Renal cortical epithelial cell (primary cell): ENCODE results near the gene B4GALNT1. TPM values are rescaled to one million over a fixed set of nuclear protein-coding genes. Genes with fewer than 3 reads are reported as not detected.
"Not testable (repeated sequence)": the region's sequence is repeated elsewhere in the genome, so short reads cannot be mapped to it uniquely, and the experiment has no call there.

Source experiments
- DNase-seq: peaks from one replicate; pipeline ENCODE4 v3.0.0-alpha.2; 2011; ENCODE audit warnings: low read depth
- total RNA-seq: library from RNA; depleted of rRNA; stranded (reverse); fragments of >200 nt; gene quantifications from 2 replicates; pipeline ENCODE4 v1.2.3, GENCODE V29; 2014

Gene B4GALNT1
- total RNA-seq, 1 donor from 2014 or later = 0.20 TPM

GRCh38 chr12:57609101-57609780, 23.8 kb downstream of the B4GALNT1 start:
- DNase-seq = no peak

GRCh38 chr12:57607958-57608663, 24.9 kb downstream of the B4GALNT1 start:
- DNase-seq = no peak

- no peak for DNase-seq
Observed at GRCh38 chr12:57606821-57607220, 26.2 kb downstream of the B4GALNT1 start.

- DNase-seq = no peak
Observed at GRCh38 chr12:57606399-57606798, 26.6 kb downstream of the B4GALNT1 start.

GRCh38 chr12:57605811-57606311, 27.1 kb downstream of the B4GALNT1 start:
- no peak for DNase-seq

GRCh38 chr12:57604992-57605810, 27.8 kb downstream of the B4GALNT1 start:
- DNase-seq = no peak

- DNase-seq = no peak
Observed at GRCh38 chr12:57604454-57604991, 28.5 kb downstream of the B4GALNT1 start, which contains the start of gene DTX3. TSS of gene DTX3 (plus strand) at chr12:57604824. CDS start at chr12:57606518, 1,694 bp downstream.

- DNase-seq = peak; percentile 61
Observed at GRCh38 chr12:57603815-57604453, 29.1 kb downstream of the B4GALNT1 start.

GRCh38 chr12:57603324-57603723, 29.7 kb downstream of the B4GALNT1 start:
- no peak for DNase-seq

- DNase-seq = no peak
Observed at GRCh38 chr12:57602544-57602943, 30.5 kb downstream of the B4GALNT1 start.

- DNase-seq = no peak
Observed at GRCh38 chr12:57600395-57600794, 32.6 kb downstream of the B4GALNT1 start.

- no peak for DNase-seq
Observed at GRCh38 chr12:57593187-57593586, 39.8 kb downstream of the B4GALNT1 start.

GRCh38 chr12:57592551-57593165, 40.3 kb downstream of the B4GALNT1 start:
- peak; percentile 11 for DNase-seq

GRCh38 chr12:57591782-57592325, 41.1 kb downstream of the B4GALNT1 start:
- DNase-seq = no peak

- peak; percentile 57 for DNase-seq
Observed at GRCh38 chr12:57590864-57591781, 41.9 kb downstream of the B4GALNT1 start, which contains the start of gene PIP4K2C. TSS of gene PIP4K2C (plus strand) at chr12:57591192. CDS start at chr12:57591290, 98 bp downstream.

- no peak for DNase-seq
Observed at GRCh38 chr12:57590479-57590863, 42.5 kb downstream of the B4GALNT1 start.

- DNase-seq = not testable (repeated sequence)
Observed at GRCh38 chr12:57588951-57589610, 43.9 kb downstream of the B4GALNT1 start.

- no peak for DNase-seq
Observed at GRCh38 chr12:57586832-57587429, 46.1 kb downstream of the B4GALNT1 start.
